ENCODE measurements around the gene DAND5.

DAND5 gene

GRCh38 chr19:13019332-13019731 is 50.0 kb downstream of the DAND5 start:
- in situ Hi-C loops (cut with MboI; ENCODE audit: low sequenced_read_pairs), result no loop called here

GRCh38 chr19:13020002-13020414 is 50.6 kb downstream of the DAND5 start:
- in situ Hi-C loops (cut with MboI; ENCODE audit: low sequenced_read_pairs), result no loop called here

GRCh38 chr19:13022111-13022858 is 52.9 kb downstream of the DAND5 start:
- in situ Hi-C loops (cut with MboI; ENCODE audit: low sequenced_read_pairs), result no loop called here

- in situ Hi-C loops (cut with MboI; ENCODE audit: low sequenced_read_pairs), result no loop called here
These were observed 53.7 kb downstream of the DAND5 start for GRCh38 chr19:13022859-13023636.

GRCh38 chr19:13023656-13024055 is 54.3 kb downstream of the DAND5 start:
- in situ Hi-C loops (cut with MboI; ENCODE audit: low sequenced_read_pairs), result no loop called here

All from HL-60/S4 (cell line).